NB4 (cell line): ENCODE data around the gene ZNF169.

ENCODE experiments used
- MYC ChIP-seq: IDR thresholded peaks from 2 replicates; pipeline ENCODE4 v1.6.1; 2011; ENCODE audit warnings: low read depth, low read length
- POLR2A ChIP-seq: IDR thresholded peaks from 2 replicates; pipeline ENCODE4 v1.6.1; 2011; ENCODE audit warnings: mild to moderate bottlenecking; ENCODE audit not compliant: insufficient read length; ENCODE audit errors: extremely low read depth
- TF ChIP-seq, protein P1 (sequence below): IDR thresholded peaks from one replicate; pipeline ENCODE4 v1.5.1; 2012; ENCODE audit warnings: low read depth, low read length
- TF ChIP-seq, protein P2 (sequence below): IDR thresholded peaks from 2 replicates; pipeline ENCODE4 v1.6.1; 2011; ENCODE audit warnings: low read depth, low read length

DNA sequence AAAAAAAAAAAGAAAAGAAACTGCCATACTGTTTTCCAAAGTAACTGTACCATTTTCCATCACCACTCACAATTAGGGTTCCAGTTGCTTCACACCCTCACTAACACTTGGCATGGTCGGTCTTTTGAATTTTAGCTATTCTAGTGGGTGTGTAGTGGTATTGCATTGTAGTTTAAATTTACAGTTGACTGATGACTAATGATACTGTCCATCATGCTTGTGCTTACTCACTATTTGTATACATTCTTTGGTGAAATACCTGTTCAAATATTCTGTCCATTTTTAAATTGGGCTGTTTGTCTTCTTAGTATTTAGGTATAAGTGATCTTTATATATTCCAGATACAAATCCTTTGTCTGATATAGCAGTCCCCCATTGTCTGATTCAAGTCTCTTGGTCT, 36.2 kb upstream of the ZNF169 start:
- TF ChIP-seq MYC (no peak), POLR2A (no peak)
- TF ChIP-seq, protein P1, sequence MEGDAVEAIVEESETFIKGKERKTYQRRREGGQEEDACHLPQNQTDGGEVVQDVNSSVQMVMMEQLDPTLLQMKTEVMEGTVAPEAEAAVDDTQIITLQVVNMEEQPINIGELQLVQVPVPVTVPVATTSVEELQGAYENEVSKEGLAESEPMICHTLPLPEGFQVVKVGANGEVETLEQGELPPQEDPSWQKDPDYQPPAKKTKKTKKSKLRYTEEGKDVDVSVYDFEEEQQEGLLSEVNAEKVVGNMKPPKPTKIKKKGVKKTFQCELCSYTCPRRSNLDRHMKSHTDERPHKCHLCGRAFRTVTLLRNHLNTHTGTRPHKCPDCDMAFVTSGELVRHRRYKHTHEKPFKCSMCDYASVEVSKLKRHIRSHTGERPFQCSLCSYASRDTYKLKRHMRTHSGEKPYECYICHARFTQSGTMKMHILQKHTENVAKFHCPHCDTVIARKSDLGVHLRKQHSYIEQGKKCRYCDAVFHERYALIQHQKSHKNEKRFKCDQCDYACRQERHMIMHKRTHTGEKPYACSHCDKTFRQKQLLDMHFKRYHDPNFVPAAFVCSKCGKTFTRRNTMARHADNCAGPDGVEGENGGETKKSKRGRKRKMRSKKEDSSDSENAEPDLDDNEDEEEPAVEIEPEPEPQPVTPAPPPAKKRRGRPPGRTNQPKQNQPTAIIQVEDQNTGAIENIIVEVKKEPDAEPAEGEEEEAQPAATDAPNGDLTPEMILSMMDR, result no peak
- TF ChIP-seq, protein P2, sequence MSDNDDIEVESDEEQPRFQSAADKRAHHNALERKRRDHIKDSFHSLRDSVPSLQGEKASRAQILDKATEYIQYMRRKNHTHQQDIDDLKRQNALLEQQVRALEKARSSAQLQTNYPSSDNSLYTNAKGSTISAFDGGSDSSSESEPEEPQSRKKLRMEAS, result no peak
